Astrocyte of the spinal cord (primary cell): ENCODE results near the gene NEK11.

ENCODE experiments used
- DNase-seq: peaks from one replicate; pipeline ENCODE4 v3.0.0; 2011; ENCODE audit warnings: low read depth, low spot score
- H3K4me3 ChIP-seq: 2 replicates; pipeline ENCODE4 v1.5.1; 2011; ENCODE audit warnings: low read depth, mild to moderate bottlenecking, low read length, moderate library complexity
- in situ Hi-C: cut with HindIII; loops from 2 replicates; pipeline ENCODE4 v1.10.0; 2017; ENCODE audit warnings: low sequenced_read_pairs
- TF ChIP-seq, protein P1 (sequence below): IDR thresholded peaks from 2 replicates; pipeline ENCODE4 v1.5.1; 2012; ENCODE audit warnings: low read depth, mild to moderate bottlenecking, low read length, inconsistent platforms

NEK11 gene

DNA sequence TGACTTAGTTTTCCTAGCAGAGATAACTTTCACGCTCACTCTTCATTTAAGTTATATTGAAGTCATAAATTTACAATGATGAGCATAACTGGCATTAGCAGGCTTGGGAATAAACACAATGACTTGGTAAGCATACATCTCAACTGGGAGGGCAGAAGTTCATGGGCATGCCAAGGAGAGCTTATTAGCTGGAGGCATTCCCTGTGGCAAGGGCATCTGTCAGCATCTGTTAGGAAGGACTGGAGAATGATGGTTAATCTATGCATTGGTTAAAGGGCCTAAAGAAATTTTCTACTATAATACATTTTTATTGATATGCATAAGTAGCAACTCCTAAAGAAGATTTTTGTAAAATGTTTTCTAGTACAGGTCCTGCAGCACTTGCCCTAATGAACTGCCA lies 52.4 kb downstream of the NEK11 start:
- in situ Hi-C loops: no loop called here
- H3K4me3 ChIP-seq: no peak overlapping the region
- TF ChIP-seq, protein P1, sequence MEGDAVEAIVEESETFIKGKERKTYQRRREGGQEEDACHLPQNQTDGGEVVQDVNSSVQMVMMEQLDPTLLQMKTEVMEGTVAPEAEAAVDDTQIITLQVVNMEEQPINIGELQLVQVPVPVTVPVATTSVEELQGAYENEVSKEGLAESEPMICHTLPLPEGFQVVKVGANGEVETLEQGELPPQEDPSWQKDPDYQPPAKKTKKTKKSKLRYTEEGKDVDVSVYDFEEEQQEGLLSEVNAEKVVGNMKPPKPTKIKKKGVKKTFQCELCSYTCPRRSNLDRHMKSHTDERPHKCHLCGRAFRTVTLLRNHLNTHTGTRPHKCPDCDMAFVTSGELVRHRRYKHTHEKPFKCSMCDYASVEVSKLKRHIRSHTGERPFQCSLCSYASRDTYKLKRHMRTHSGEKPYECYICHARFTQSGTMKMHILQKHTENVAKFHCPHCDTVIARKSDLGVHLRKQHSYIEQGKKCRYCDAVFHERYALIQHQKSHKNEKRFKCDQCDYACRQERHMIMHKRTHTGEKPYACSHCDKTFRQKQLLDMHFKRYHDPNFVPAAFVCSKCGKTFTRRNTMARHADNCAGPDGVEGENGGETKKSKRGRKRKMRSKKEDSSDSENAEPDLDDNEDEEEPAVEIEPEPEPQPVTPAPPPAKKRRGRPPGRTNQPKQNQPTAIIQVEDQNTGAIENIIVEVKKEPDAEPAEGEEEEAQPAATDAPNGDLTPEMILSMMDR: no peak
- no peak for DNase-seq

DNA sequence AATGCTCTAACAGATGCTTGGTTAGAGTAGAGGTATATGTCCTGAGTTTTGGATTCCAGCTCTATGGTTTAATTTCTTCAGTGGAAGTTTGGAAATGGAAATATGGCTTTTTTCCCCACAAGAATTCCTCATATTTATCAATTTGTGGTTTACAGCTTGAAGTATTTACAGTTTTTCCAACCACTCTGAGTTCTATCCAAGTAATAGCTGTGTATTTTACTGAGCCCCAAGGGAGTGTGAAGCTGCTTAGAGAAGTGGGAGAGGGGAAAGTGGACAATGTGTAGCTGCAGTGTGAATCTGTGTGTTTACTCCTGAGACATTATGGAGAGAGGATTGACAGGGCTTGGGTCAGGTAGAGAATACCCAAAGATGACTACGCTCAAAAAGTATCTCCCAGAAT lies 54.5 kb downstream of the NEK11 start:
- TF ChIP-seq, protein P1: no peak
- in situ Hi-C loops: no loop called here
- H3K4me3 ChIP-seq: no peak overlapping the region
- peak; percentile 34 for DNase-seq

DNA sequence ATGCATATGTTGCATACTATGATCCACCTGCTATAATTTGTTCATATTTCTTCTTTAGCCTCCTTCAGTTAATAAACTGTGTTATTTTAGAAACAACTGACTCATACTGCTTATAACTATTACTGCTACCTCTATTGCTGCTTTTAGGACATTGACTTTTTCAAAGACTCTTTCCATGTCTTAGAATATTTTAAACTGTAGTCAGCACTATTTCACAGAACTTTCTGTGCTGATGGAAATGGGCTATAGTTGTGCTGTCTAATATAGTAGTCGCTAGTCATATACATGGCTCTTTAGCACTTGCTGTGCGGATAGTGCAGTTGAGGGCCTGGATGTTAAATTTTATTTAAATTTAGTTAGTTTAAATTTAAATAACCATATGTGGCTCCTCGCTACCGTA lies 55.6 kb downstream of the NEK11 start:
- no peak for DNase-seq
- in situ Hi-C loops: no loop called here
- no peak overlapping the region for H3K4me3 ChIP-seq
- TF ChIP-seq, protein P1: no peak

DNA sequence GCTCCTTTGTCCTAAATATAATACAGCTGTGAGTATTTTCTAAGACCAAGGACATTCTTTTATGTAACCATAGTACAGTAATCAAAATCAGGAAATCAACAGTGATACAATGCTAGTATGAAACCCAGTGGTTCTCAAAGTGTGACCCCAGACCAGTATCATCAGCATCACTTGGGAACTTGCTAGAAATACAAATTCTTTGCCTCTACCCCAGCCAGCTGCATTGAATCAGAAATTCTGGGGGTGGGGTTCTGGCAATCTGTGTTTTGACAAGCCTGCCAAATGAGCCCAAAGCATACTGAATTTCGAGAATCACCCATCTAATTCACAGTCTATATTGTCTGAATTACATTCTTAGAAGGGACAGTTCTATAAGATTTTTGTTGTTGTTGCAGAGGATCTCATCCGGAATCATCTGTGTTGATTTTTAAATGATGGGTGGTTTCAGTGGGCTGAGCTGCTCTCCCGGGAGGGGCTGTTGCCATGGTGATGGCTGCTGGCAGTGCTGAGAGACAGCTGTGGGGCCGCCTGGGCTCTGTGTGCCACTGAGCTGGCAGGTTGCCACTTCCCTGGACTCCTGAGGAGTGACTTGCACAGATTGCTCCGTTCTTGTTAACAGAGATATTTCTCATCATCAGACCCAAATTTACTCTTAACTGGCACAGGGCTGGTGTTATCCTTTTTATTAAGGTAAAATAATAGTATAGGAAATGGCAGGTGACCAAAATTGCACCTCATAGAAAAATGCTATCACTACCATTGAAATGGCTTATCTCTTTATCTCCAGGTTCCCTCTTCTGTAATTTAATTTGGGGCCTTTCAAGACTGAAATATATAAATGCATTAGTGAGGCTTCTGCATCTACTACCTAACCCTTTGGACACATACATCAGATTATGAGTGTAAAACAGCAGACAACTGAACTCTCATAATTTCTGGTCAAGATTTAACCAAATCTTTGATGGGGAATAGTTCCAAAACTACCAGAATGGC lies 56.5 kb downstream of the NEK11 start:
- H3K4me3 ChIP-seq: no peak overlapping the region
- in situ Hi-C loops: no loop called here
- peak; percentile 28 for DNase-seq
- TF ChIP-seq, protein P1: no peak

DNA sequence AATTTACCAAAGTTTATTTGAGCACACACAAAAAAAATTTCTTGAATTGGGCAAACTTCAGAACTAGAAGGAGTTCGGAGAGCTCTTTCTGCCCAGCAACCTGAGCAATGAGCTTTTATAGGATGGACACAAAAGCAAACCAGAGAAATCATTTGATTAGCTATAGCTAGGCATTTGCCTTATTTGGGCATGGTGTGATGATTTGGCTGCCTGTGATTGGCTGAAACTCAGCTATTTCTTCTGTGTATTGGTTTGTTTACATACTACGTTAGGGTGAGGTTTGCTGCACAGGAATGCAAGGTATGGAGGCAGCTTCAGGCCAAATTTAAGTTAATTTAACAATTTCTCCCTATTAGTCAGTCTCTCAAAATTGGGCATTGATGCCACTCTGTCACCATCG lies 65.1 kb downstream of the NEK11 start:
- in situ Hi-C loops: no loop called here
- no peak overlapping the region for H3K4me3 ChIP-seq
- TF ChIP-seq, protein P1: no peak
- DNase-seq: no peak

DNA sequence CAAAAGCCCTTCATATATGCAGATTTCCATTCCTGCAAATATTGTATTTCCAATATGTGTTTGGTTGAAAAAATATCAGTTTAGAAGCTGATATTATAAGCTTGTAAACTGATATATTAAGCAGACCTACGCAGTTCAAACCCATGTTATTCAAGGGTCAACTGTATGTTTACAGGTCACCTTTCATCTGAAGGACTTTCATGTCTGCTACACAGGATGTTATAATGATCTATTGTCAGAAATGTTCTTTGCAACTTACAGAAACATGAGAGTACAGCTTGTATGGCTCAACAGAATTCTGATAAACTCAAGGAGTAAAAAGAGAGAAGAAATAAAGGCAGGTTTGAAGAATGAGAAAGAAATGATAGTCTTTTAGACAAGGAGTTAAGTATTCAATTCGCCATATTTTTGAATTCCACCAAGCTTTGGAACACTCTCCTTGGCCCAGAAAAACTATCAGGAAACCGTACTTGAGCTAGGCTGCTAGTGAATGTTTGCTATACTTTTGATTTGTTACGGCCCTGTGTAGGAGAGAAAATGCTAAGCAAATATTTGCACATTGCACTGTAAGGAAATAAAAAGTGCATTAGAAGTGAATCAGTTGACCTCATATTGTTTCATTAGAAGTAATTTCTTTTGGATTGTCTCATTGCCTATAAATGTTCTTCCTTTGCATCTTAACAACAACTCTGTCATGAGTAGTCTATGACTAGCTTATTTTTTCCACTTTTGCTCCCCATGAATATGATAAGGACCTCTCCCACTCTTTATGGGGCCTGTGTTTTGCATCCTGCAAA lies 81.2 kb downstream of the NEK11 start:
- TF ChIP-seq, protein P1: no peak
- peak; percentile 59 for DNase-seq
- in situ Hi-C loops: no loop called here
- H3K4me3 ChIP-seq: no peak overlapping the region
